GM21367 (cell line): ENCODE results near the gene FES.

ENCODE experiments used
- ATAC-seq: cut with Tn5 transposase; IDR thresholded peaks from one replicate; pipeline ENCODE4 v1.9.1; 2021; ENCODE audit not compliant: unreplicated experiment

The FES gene

GRCh38 chr15:90890839-90891238 lies 6.5 kb downstream of the FES start:
- no peak for ATAC-seq

- no peak for ATAC-seq
Observed at GRCh38 chr15:90891346-90891949, 7.1 kb downstream of the FES start.

- ATAC-seq, result no peak
Observed at GRCh38 chr15:90892023-90892422, 7.7 kb downstream of the FES start.

- ATAC-seq, result no peak
Observed at GRCh38 chr15:90892498-90893174, 8.3 kb downstream of the FES start.

GRCh38 chr15:90893175-90894090 lies 9.1 kb downstream of the FES start:
- no peak for ATAC-seq

- no peak for ATAC-seq
Observed at GRCh38 chr15:90895571-90896117, 11.3 kb downstream of the FES start.

- peak; percentile 56 for ATAC-seq
Observed at GRCh38 chr15:90897131-90897655, 12.9 kb downstream of the FES start.

GRCh38 chr15:90901175-90902039 lies 17.1 kb downstream of the FES start:
- ATAC-seq, result no peak

GRCh38 chr15:90902040-90902839 lies 17.9 kb downstream of the FES start:
- peak; percentile 57 for ATAC-seq

GRCh38 chr15:90902840-90903732 lies 18.8 kb downstream of the FES start, which contains the start of gene MAN2A2:
Gene MAN2A2, plus strand, starts transcription at chr15:90903302. Its CDS starts 906 bp downstream, at chr15:90904208.
- ATAC-seq, result peak; percentile 62

- ATAC-seq, result no peak
Observed at GRCh38 chr15:90903733-90904536, 19.6 kb downstream of the FES start.

- no peak for ATAC-seq
Observed at GRCh38 chr15:90904746-90905145, 20.4 kb downstream of the FES start.

- no peak for ATAC-seq
Observed at GRCh38 chr15:90905306-90906180, 21.2 kb downstream of the FES start.

- no peak for ATAC-seq
Observed at GRCh38 chr15:90906181-90906849, 22.0 kb downstream of the FES start.

GRCh38 chr15:90907051-90907660 lies 22.9 kb downstream of the FES start:
- ATAC-seq, result no peak
